ENCODE measurements around the gene ITPRIP.
A peak's percentile ranks its signal among the peaks of the same experiment; 100 is the strongest.

- TF ChIP-seq CTCF (IDR thresholded peaks at IDR 0.05) (no peak), POLR2A (IDR thresholded peaks at IDR 0.05) (no peak), EP300 (IDR thresholded peaks at IDR 0.05) (peak; percentile 67 to 87)
Observed at GRCh38 chr10:104318810-104319741, 19.2 kb downstream of the ITPRIP start.

All from tibial nerve (tissue), 4 donors.